Kidney (tissue), 14 donors: ENCODE results near the gene RFESD. TPM values are rescaled to one million over a fixed set of nuclear protein-coding genes. Genes with fewer than 3 reads are reported as not detected.
"Not testable (repeated sequence)": the region's sequence is repeated elsewhere in the genome, so short reads cannot be mapped to it uniquely, and the experiment has no call there.

ENCODE experiments used
- DNase-seq, 5 donors: peaks; one replicate each; pipeline ENCODE4 v3.0.0-alpha.2; 2013 to 2020
- FAIRE-seq: peaks from 2 replicates; lab custom pipeline; 2012; peaks lifted over from hg19 to GRCh38; lab: Jason Lieb, UNC
- H3K27ac ChIP-seq, 2 donors: one replicate each; pipeline ENCODE4 v1.7.0; 2013; ENCODE audit warnings: low read depth in 2 of 2, low read length in 2 of 2, inconsistent platforms in 1 of 2
- H3K27me3 ChIP-seq: one replicate; pipeline ENCODE4 v1.7.1; 2013; ENCODE audit warnings: low read length, inconsistent platforms; ENCODE audit not compliant: control insufficient read depth, insufficient read depth
- H3K36me3 ChIP-seq, 3 donors: one replicate each; pipeline versions ENCODE4 v1.7.0 to v1.7.1; 2013; ENCODE audit warnings: low read length in 3 of 3, control low read depth in 1 of 3, inconsistent platforms in 1 of 3; ENCODE audit not compliant: insufficient read depth in 3 of 3, control insufficient read depth in 2 of 3
- H3K4me1 ChIP-seq, 3 donors: one replicate each; pipeline versions ENCODE4 v1.7.0 to v1.7.1; 2013; ENCODE audit warnings: low read length in 3 of 3, inconsistent platforms in 1 of 3, low read depth in 1 of 3; ENCODE audit not compliant: control insufficient read depth in 2 of 3, insufficient read depth in 2 of 3
- H3K4me3 ChIP-seq, 3 donors: one replicate each; pipeline versions ENCODE4 v1.7.0 to v1.8.1; 2013; ENCODE audit warnings: low read length in 3 of 3, control low read depth in 1 of 3, inconsistent platforms in 1 of 3
- H3K9ac ChIP-seq, 3 donors: one replicate each; pipeline versions ENCODE4 v1.7.0 to v1.7.1; 2013; ENCODE audit warnings: low read length in 3 of 3, control low read depth in 1 of 3, inconsistent platforms in 1 of 3
- H3K9me3 ChIP-seq, 3 donors: one replicate each; pipeline versions ENCODE4 v1.7.0 to v1.7.1; 2013; ENCODE audit warnings: low read length in 3 of 3, control low read depth in 1 of 3, inconsistent platforms in 1 of 3; ENCODE audit not compliant: control insufficient read depth in 2 of 3, insufficient read depth in 1 of 3
- intact Hi-C: fragments of 100-400 bp; cut with DNase I; formaldehyde crosslinking; loops from one replicate; pipeline ENCODE4 v1.11.1; 2022
- polyA plus RNA-seq: library from polyadenylated mRNA; stranded (reverse); fragments of 350-450 nt; fragmentation: Illumina TruSeq; extraction: RNeasy Lipid Tissue Mini Kit (QIAGEN cat#74804); gene quantifications from one replicate; pipeline ENCODE4 v1.2.3, GENCODE V29; 2014; ENCODE audit warnings: low read depth, low replicate concordance; ENCODE audit not compliant: insufficient read depth
- total RNA-seq: library from RNA; stranded (reverse); fragmentation: NEBNext Ultra II Directional; extraction: Animal tissue kit (Norgen Biotek cat#: 25700); gene quantifications from one replicate; pipeline ENCODE4 v1.2.1, GENCODE V29; 2021
- TF ChIP-seq, protein P1 (sequence below): IDR thresholded peaks from 3 replicates; pipeline ENCODE4 v1.5.1; 2012; ENCODE audit warnings: mild to moderate bottlenecking, moderate library complexity, borderline replicate concordance; ENCODE audit not compliant: insufficient read depth; ENCODE audit errors: extremely low read depth
- donor health status: control.
- donor health status: control.
- donor health status: control.
- donor health status: control.
- donor health status: control.
- donor health status: DM: yes; HTN: yes; CAD: no.
- donor health status: Normal renal cell carcinoma (clear cell type).

RFESD gene
- total and polyA plus RNA-seq, 2 donors from 2014 or later: 2.6 to 4.0 TPM

DNA sequence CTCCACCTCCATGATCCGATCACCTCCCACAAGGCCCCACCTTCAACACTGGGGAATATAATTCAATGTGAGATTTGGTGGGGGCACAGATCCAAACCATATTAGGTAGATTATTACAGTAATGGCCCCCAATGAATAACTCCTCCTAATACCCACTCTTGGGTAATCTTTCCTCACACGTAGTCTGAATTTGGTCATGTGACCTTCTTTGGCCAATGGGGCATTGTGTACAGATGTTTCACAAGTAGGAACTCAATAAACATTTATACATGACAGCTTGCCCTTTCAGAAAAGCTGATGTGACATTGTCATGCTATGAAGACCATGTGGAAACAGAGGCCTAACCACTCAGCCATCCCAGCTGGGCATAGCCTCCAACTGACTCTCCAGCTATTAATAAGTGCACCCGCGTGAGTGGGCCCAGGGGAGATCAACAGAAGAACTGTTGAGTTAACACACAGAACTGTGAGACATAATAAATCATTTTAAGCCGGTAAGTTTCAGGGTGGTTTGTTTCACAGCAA is 16.1 kb upstream of the RFESD start:
- intact Hi-C loops: no loop called here

DNA sequence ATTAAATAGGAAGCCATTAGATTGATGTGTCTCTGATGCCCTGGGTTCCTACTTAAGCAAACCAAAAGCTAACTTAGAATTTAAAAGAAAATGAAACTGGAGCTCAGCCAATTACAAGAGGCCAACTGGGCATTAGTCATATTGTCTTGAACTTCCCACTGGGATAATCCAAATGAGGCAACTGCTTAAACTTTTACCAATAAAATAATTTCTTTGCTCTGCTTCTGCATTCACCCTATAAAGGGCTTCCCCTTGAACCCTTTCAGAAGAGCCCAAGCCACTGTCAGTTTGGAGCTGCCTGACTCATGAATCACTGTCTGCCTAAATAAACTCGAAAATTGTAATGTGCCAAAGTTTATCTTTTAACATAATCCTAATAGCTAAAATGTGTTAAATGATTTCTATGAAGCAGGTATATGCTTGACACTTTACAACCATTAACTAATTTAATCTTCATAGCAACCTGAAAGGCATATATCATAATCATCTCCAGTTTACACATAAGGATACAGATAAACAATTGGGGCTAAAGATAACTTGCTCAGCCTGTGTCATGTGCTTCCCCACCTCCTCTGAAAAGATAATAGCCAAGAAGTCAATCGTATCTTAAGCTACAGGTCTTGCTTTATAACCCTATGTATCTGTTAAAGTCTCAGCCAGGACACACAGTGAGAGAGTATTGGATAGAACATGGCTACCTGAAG is 15.2 kb upstream of the RFESD start:
- H3K27ac ChIP-seq: no peak overlapping the region
- intact Hi-C loops: no loop called here
- no peak overlapping the region for H3K4me3 ChIP-seq
- no peaks in the 10 kb centered on the region for H3K36me3 ChIP-seq
- H3K27me3 ChIP-seq: no peaks in the 10 kb centered on the region
- H3K9me3 ChIP-seq: no peaks in the 10 kb centered on the region
- DNase-seq: no peak
- no peak overlapping the region for H3K9ac ChIP-seq
- TF ChIP-seq, protein P1, sequence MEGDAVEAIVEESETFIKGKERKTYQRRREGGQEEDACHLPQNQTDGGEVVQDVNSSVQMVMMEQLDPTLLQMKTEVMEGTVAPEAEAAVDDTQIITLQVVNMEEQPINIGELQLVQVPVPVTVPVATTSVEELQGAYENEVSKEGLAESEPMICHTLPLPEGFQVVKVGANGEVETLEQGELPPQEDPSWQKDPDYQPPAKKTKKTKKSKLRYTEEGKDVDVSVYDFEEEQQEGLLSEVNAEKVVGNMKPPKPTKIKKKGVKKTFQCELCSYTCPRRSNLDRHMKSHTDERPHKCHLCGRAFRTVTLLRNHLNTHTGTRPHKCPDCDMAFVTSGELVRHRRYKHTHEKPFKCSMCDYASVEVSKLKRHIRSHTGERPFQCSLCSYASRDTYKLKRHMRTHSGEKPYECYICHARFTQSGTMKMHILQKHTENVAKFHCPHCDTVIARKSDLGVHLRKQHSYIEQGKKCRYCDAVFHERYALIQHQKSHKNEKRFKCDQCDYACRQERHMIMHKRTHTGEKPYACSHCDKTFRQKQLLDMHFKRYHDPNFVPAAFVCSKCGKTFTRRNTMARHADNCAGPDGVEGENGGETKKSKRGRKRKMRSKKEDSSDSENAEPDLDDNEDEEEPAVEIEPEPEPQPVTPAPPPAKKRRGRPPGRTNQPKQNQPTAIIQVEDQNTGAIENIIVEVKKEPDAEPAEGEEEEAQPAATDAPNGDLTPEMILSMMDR: no peak
- no peaks in the 10 kb centered on the region for H3K4me1 ChIP-seq
- no peak for FAIRE-seq

More for the DNA sequence above, 16.1 kb upstream of the RFESD start:
- Histone ChIP-seq H3K27ac (no peak overlapping the region), H3K9me3 (no peaks in the 10 kb centered on the region), H3K36me3 (no peaks in the 10 kb centered on the region), H3K27me3 (no peaks in the 10 kb centered on the region), H3K9ac (no peak overlapping the region), H3K4me3 (no peak overlapping the region), H3K4me1 (no peaks in the 10 kb centered on the region)
- DNase-seq (no peak), FAIRE-seq (no peak)
- TF ChIP-seq, protein P1: no peak

DNA sequence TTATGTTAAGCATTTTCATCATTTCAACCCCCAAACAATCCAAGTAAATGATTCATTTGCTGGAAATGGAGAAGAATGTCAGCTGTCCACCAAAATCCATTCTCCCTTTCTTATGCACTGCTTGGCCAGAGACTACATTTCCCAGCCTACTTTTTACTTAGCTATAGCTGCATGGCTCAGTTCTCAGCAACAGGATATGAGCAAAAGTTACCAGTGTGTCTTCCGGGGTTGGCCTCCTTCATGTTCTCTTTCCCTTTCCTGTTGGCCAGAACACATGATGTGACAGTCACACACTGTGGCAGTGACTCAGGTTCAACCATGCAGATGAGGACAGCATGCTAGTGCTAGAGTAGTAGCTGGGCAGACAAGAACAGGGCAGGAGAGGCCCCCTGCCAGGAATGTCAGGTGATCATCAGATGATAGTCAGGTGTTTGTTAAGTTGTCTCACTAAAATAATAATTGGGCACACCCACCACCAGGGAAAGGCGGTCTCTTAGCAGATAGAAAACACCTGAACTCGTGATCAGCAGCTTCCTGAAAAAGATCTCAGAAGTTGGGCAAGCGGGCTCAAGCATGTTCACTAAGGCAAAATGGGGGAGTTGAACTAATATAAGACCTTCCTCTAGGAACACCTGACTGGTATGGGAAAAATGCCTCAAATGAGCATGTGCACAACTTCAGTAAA is 14.4 kb upstream of the RFESD start:
- intact Hi-C loops: no loop called here
- FAIRE-seq: no peak
- H3K27ac ChIP-seq: no peak overlapping the region
- no peak overlapping the region for H3K4me3 ChIP-seq
- H3K27me3 ChIP-seq: no peaks in the 10 kb centered on the region
- no peaks in the 10 kb centered on the region for H3K9me3 ChIP-seq
- TF ChIP-seq, protein P1: no peak
- no peak overlapping the region for H3K9ac ChIP-seq
- no peaks in the 10 kb centered on the region for H3K4me1 ChIP-seq
- H3K36me3 ChIP-seq: no peaks in the 10 kb centered on the region
- DNase-seq: no peak

DNA sequence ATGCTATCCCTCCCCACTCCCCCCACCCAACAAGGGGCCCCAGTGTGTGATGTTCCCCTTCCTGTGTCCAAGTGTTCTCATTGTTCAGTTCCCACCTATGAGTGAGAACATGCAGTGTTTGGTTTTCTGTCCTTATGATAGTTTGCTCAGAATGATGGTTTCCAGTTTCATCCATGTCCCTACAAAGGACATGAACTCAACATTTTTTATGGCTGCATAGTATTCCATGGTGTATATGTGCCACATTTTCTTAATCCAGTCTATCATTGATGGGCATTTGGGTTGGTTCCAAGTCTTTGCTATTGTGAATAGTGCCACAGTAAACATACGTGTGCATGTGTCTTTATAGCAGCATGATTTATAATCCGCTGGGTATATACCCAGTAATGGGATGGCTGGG is 13.6 kb upstream of the RFESD start:
- H3K4me1 ChIP-seq, FAIRE-seq, H3K27me3 ChIP-seq, H3K27ac ChIP-seq, DNase-seq, H3K36me3 ChIP-seq, H3K9ac ChIP-seq, H3K4me3 ChIP-seq, H3K9me3 ChIP-seq, intact Hi-C loops: not testable (repeated sequence)
